K562 (cell line): Measurements from ENCODE around the gene SYVN1. TPM values are rescaled to one million over a fixed set of nuclear protein-coding genes. Genes with fewer than 3 reads are reported as not detected.

Source experiments
- ATF6 ChIP-seq: sonication (generic); formaldehyde crosslinking; IDR thresholded peaks from 2 replicates; pipeline ENCODE4 v1.4.0; 2020; ENCODE audit warnings: mild to moderate bottlenecking, missing genetic modification reagents
- E2F1 ChIP-seq: sonication (generic); formaldehyde crosslinking; IDR thresholded peaks from 2 replicates; pipeline ENCODE4 v1.8.1; 2023; ENCODE audit warnings: mild to moderate bottlenecking, missing genetic modification reagents, moderate library complexity
- GABPA ChIP-seq: fragments of 200-800 bp; sonication (Bioruptor generic); conservative IDR thresholded peaks from 2 replicates; pipeline ENCODE4 v1.6.1; 2016; ENCODE audit warnings: low read depth, missing genetic modification characterization, missing compliant biosample characterization
- KHSRP ChIP-seq: fragments of 450-650 bp; IDR thresholded peaks from 2 replicates; pipeline ENCODE4 v1.6.1; 2017
- KLF13 ChIP-seq: fragments of 450-650 bp; IDR thresholded peaks from 2 replicates; pipeline ENCODE4 v1.6.1; 2016; ENCODE audit warnings: missing genetic modification characterization, low read depth, mild to moderate bottlenecking, missing compliant biosample characterization, moderate library complexity, borderline replicate concordance
- NFE2L1 ChIP-seq: fragments of 450-650 bp; IDR thresholded peaks from 2 replicates; pipeline ENCODE4 v1.6.1; 2016; ENCODE audit warnings: missing genetic modification characterization, low read depth, mild to moderate bottlenecking, missing compliant biosample characterization, moderate library complexity, borderline replicate concordance
- PRDM10 ChIP-seq: fragments of 450-650 bp; IDR thresholded peaks from 2 replicates; pipeline ENCODE4 v1.6.1; 2018; ENCODE audit not compliant: partially characterized antibody
- PTBP1 ChIP-seq: fragments of 200-400 bp; formaldehyde crosslinking; IDR thresholded peaks from 2 replicates; pipeline ENCODE4 v1.6.1; 2017; ENCODE audit warnings: low read depth, low read length
- REST ChIP-seq, 2 experiments: fragments of 450-650 bp; formaldehyde crosslinking in 1 of 2; IDR thresholded peaks; 2 replicates each; pipeline versions ENCODE4 v1.4.0 to v1.6.1; 2014 to 2020; ENCODE audit warnings: mild to moderate bottlenecking in 2 of 2, borderline replicate concordance in 1 of 2, low read depth in 1 of 2
- SRSF3 ChIP-seq: fragments of 200-400 bp; formaldehyde crosslinking; IDR thresholded peaks from 2 replicates; pipeline ENCODE4 v1.6.1; 2016; ENCODE audit warnings: mild to moderate bottlenecking, low read length, moderate library complexity; ENCODE audit not compliant: insufficient read depth
- polyA plus RNA-seq, 8 experiments: library from polyadenylated mRNA; depleted of rRNA in 4 of 8; stranded (reverse) in 5 of 8; unstranded in 3 of 8; fragments of >200 nt; fragmentation: Nextera tagmentation in 2 of 8; fragmentation: Illumina TruSeq in 1 of 8; extraction: Ambion mirVana in 2 of 8; extraction: Trizol in 1 of 8; gene quantifications; 2 replicates each; pipeline versions ENCODE4 v1.2.1 to v1.2.3, GENCODE V29; 2011 to 2014; ENCODE audit warnings: inconsistent platforms in 1 of 8, missing spikeins in 1 of 8
- total RNA-seq, 7 experiments: library from RNA; depleted of rRNA in 6 of 7; stranded (reverse); fragments of >200 nt in 6 of 7; fragmentation: Illumina TruSeq in 2 of 7; extraction: Trizol in 2 of 7; gene quantifications; 2 replicates each; pipeline versions ENCODE4 v1.2.1 to v1.2.3, GENCODE V29; 2011 to 2021; ENCODE audit warnings: low replicate concordance in 1 of 7

SYVN1 gene
- total and polyA plus RNA-seq, 9 of the 15 experiments (the other 6 are each of a cell fraction or from before 2014, with no cell fraction given), result 0.41 to 47.4 (median 9.9) TPM

- TF ChIP-seq SRSF3, result no peak
- TF ChIP-seq REST (IDR thresholded peaks at IDR 0.05; ENCODE audit: borderline replicate concordance), result no peak
- TF ChIP-seq REST (CRISPR knock-in tag; IDR thresholded peaks at IDR 0.05; ENCODE audit: low read depth), result peak; percentile 39; the same call in 1 of the 2 replicates
- TF ChIP-seq NFE2L1, result no peak
- peak; percentile 99 for TF ChIP-seq GABPA
- peak; percentile 30 for TF ChIP-seq PRDM10
- TF ChIP-seq KHSRP, result peak; percentile 91
- TF ChIP-seq ATF6 (CRISPR knock-in tag), result peak; percentile 97
- TF ChIP-seq E2F1, result peak; percentile 92
- TF ChIP-seq PTBP1, result no peak
- peak; percentile 91 for TF ChIP-seq KLF13 (tag)
Observed at GRCh38 chr11:65083834-65084597, 50.3 kb downstream of the SYVN1 start, which contains the start of the genes CDCA5 and ZFPL1 (continued).
